ENCODE data around the gene CNTN4. TPM values are rescaled to one million over a fixed set of nuclear protein-coding genes. Genes with fewer than 3 reads are reported as not detected.
"Not testable (repeated sequence)": the region's sequence is repeated elsewhere in the genome, so short reads cannot be mapped to it uniquely, and the experiment has no call there.

Gene CNTN4
- total RNA-seq, 1 donor from 2014 or later = 0.12 TPM

DNA sequence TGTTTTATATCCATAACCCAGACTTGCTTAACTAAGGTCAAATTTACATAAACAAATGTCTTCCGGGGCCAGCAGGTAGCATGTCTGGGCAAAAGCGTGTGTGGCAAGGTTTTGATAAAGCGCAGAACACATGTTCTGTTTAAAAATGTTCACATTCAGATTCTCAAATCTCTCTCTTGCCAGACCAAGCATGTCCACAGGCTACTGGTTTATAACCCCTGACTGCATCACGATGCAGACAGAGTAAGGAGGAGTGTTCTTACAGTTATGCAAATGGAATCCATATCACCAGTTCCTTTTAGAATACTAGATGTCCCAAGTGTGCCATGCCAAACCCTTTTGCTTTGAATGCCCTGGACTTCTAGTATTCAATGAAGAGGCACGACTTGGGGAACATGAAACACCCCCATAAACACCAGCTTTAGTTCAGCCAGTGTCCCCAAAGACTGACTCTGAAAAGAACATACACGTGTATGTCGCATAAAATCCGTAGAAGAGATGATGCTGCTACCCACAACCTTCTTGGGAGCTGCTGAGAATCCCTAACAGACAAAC lies 412.0 kb downstream of the CNTN4 start:
- no peak for DNase-seq (ENCODE audit: extremely low read depth, low read depth, low spot score)

DNA sequence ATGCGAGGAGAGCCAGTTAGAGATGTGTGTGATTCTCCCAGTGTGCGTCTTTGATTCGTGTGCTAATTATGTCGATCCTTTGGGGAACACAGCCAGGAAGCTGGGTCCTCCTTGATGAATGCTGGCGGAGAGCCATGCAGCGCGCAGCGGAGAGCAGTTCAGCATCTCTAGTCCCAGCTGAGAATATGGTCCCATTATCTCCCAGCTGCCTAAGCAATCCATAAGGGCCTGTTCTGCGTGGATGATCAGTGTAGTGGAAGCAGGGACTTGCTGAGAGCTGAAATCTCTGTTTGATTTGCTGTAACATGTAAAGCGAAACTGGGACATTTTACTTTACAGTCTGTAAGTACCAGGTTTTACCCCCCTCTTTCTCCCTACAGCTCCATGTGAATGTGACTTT lies 412.7 kb downstream of the CNTN4 start:
- no peak for DNase-seq (ENCODE audit: extremely low read depth, low read depth, low spot score)

GRCh38 chr3:2512881-2513280 lies 414.2 kb downstream of the CNTN4 start:
- DNase-seq (ENCODE audit: extremely low read depth, low read depth, low spot score) = no peak

- no peak for DNase-seq (ENCODE audit: extremely low read depth, low read depth, low spot score)
Measured at GRCh38 chr3:2513986-2514385, 415.3 kb downstream of the CNTN4 start.

GRCh38 chr3:2516762-2517441 lies 418.2 kb downstream of the CNTN4 start:
- DNase-seq (ENCODE audit: extremely low read depth, low read depth, low spot score) = no peak

- no peak for DNase-seq (ENCODE audit: extremely low read depth, low read depth, low spot score)
Measured at GRCh38 chr3:2517500-2518172, 419.0 kb downstream of the CNTN4 start.

- DNase-seq (ENCODE audit: extremely low read depth, low read depth, low spot score) = no peak
Measured at GRCh38 chr3:2523281-2523836, 424.7 kb downstream of the CNTN4 start.

DNA sequence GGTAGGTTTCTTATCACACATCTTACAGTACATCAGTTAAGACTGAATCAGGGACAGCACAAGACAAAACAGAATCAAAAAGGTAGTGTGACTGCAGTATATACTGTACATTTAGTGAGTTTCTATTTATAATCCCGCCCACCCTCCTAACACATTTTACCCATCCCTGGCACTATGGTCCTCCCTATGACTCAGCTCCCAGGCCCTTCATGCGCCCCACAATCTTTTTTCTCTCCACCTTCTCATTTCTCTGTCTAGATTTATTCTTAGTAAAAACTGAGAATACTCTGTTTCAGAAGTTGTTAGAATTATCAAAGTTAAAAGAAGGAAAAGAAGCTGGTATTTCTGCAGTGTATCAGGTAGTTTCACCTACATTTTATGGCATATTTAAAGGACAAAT lies 427.3 kb downstream of the CNTN4 start:
- no peak for DNase-seq (ENCODE audit: extremely low read depth, low read depth, low spot score)

DNA sequence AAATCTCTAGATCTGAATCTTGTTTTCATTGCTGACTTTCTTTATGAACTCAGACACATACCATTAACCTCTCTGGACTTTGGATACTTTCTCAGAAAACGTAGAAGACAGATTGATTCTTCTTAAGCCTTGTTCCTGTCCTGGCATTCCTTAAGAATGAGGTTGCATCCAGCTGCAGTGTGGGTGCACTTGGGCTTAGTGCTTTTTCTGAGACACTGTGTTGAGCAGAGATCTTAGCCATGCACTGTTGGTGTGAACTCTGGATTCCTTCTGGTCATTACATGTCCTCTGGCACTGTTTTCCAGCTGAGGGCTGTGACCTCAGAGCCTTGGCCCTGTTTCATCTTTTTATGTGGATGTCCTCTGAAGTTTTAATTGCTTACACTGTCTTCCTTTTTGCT lies 428.3 kb downstream of the CNTN4 start:
- DNase-seq (ENCODE audit: extremely low read depth, low read depth, low spot score) = no peak

DNA sequence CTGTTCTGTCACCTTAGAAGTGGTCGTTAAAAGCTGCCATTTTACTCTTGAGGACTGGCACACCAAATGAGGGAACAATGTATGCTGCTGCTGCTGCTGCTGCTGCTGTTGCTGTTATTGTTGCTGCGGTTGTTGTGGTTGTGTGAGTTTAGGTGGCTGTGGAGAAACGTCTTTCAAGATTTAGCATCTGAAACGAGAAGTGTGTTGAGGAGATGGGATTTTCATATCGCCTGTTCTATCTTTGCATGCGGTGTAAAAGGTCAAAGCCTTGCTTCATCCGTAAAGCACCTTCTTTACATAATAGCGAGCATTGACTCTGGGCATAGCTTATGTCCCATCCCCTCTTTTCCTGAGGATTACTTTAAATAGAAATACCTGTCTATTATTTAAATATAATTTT lies 428.7 kb downstream of the CNTN4 start:
- DNase-seq (ENCODE audit: extremely low read depth, low read depth, low spot score) = not testable (repeated sequence)

- DNase-seq (ENCODE audit: extremely low read depth, low read depth, low spot score) = not testable (repeated sequence)
Measured at GRCh38 chr3:2534767-2535166, 436.1 kb downstream of the CNTN4 start.

- DNase-seq (ENCODE audit: extremely low read depth, low read depth, low spot score) = no peak
Measured at GRCh38 chr3:2535206-2535605, 436.5 kb downstream of the CNTN4 start.

GRCh38 chr3:2536575-2536974 lies 437.9 kb downstream of the CNTN4 start:
- DNase-seq (ENCODE audit: extremely low read depth, low read depth, low spot score) = no peak

- DNase-seq (ENCODE audit: extremely low read depth, low read depth, low spot score) = no peak
Measured at GRCh38 chr3:2540115-2540514, 441.4 kb downstream of the CNTN4 start.

- DNase-seq (ENCODE audit: extremely low read depth, low read depth, low spot score) = no peak
Measured at GRCh38 chr3:2543247-2543646, 444.6 kb downstream of the CNTN4 start.

DNA sequence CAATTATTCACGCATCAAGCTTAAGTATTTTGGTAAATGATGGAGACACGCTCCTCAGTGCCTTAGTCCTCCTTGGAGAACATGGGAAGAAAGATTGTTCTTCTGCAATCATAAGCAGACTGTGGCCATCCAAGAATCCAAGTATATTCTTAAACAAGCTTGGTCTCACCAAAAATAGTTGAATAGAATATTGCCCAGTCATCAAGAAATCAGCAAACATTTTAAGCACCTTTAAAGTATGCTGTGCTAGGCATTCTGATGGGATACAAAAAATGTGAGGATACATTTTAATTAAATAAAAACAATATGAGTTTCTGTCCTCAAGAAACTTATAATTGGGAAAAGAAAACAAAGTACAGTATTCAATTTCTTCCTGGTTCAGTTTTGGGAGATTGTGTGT lies 445.5 kb downstream of the CNTN4 start:
- no peak for DNase-seq (ENCODE audit: extremely low read depth, low read depth, low spot score)

GRCh38 chr3:2544718-2545117 lies 446.1 kb downstream of the CNTN4 start:
- no peak for DNase-seq (ENCODE audit: extremely low read depth, low read depth, low spot score)

DNA sequence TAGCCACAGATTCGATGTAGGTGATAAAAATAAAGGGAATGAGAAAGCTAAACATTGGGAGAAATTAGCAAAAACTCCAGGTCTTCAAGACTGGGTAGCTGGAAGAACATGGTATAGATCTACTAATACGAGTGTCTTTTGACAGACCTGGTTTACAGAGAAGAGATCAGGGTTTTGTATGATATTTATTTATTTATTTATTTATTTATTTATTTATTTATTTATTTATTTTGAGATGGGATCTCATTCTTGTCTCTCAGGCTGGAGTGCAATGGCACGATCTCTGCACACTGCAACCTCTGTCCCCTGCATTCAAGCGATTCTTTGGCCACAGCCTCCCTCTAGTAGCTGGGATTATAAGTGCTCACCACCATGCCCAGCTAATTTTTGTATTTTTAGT lies 448.4 kb downstream of the CNTN4 start:
- DNase-seq (ENCODE audit: extremely low read depth, low read depth, low spot score) = no peak

- DNase-seq (ENCODE audit: extremely low read depth, low read depth, low spot score) = no peak
Measured at GRCh38 chr3:2554656-2555055, 456.0 kb downstream of the CNTN4 start.

DNA sequence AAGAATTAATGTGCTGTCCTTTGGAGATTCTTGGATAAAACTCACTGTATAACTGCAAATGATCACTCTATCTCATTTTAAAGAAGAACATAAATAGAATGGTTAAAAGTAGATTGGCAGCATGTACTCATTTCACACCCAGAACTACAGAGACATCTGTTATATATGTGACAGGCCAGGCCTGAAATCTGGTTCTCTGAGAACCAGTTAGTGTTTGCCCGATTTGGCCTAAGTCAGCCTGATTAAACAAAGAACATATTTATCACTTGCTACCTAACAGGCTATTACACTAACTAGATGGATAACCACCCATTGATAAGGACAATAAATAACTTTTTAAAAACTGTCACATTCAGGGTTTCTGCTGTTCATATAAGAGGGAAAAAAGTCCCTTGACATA lies 460.1 kb downstream of the CNTN4 start:
- no peak for DNase-seq (ENCODE audit: extremely low read depth, low read depth, low spot score)

DNA sequence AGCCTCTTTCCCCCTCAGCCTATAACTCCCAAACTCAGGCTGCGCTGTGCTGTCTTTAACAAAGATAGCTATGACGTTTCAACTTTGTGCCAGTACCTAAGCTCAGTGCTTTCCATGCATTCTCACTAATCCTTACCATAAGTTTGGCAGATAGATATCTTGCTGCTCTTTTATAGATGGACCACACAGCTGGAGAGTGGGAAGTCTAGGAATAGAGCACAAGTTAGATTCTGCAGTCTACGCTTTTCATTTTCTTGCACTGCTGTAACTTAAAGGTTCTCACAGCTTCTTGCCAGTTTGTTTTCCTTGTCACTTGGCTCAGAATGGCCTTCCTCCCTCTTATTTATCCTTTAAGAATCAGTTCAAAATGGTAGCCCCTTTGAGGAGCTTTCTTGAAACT lies 468.8 kb downstream of the CNTN4 start:
- no peak for DNase-seq (ENCODE audit: extremely low read depth, low read depth, low spot score)

DNA sequence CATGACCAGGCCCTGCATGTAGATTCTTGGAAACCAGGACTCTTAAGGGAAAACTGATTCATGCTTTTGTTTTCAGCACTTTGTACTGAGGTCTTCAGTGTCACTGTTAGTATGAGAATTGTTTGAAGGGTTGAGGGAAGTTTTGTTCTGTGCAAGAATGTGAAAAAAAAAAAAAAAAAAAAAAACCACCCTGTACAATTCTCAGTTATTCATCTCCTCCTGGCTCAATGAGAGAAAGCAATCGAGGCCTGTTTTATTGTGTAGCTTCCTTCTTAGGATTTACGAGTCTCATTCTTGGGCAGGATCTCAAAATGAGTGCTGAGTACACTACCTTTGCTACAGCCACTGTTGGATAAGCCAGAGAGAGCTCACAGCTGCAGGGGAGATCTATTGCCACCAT lies 469.5 kb downstream of the CNTN4 start:
- no peak for DNase-seq (ENCODE audit: extremely low read depth, low read depth, low spot score)

Measured in glomerular endothelial cell (primary cell).